ENCODE data around the gene UCN2.

Gene UCN2

GRCh38 chr3:48591886-48592518, 28.4 kb upstream of the UCN2 start:
- no peak for DNase-seq (ENCODE audit: extremely low spot score, insufficient read length, low read depth)
- FAIRE-seq = no peak

DNA sequence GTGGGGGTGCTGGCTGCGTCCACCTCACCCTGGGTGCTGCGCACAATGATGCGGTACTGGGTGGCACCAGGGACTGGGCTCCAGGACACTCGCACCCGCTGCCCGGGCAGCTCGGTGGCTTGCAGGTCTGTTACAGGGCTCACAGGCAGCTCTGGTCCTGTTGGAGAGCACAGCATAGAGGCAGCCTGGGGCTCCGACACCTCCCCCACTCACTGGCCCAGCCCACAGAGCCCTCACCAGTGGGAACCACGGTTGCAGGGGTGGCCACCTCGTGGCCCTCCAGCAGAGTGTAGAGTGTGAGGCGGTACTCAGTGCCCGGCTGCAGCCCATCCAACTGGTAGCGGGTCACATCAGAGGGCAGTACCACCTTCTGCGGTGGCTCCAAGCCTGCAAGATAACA, 27.9 kb upstream of the UCN2 start:
- DNase-seq (ENCODE audit: extremely low spot score, insufficient read length, low read depth) (no peak), FAIRE-seq (no peak)

DNA sequence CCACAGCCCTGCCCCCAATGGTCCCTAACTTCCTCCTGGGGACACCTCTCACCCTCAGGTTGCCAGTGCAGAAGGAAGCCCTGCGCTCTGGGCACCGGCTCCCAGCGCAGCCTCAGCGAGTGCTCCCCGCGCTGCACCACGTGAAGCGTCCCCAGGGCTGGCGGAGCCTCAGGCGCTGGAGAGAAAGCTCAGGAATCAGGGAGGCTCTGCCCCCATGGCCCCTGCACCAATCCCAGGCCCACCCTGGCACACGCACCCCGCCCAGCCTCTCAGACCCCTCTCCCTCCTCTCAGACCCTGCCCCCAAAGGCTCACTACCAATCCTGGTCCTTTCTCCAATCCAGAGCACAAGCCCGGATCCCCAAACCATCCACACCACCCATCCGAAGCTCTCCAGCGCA, 24.6 kb upstream of the UCN2 start:
- DNase-seq (ENCODE audit: extremely low spot score, insufficient read length, low read depth) (no peak), FAIRE-seq (no peak)

DNA sequence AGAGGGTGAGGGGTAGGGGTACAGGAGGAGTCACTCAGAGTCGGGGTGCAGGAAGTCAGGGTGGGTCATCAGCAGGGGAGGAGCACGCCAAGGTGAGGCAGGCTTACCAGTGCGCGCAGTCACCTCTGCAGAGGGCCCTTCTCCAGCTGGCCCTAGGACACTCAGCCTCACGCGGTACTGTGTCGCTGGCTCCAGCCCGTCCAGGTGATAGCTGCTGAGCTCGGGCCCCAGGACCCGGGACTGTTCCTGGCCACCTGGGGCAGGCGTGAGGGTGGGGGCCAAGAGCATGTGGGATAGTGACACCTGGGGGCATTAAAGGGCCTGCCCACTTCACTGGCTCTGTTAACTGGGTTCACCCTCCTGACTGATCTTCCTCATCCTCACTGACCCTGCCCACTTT, 24.1 kb upstream of the UCN2 start:
- FAIRE-seq (no peak), DNase-seq (ENCODE audit: extremely low spot score, insufficient read length, low read depth) (no peak)

DNA sequence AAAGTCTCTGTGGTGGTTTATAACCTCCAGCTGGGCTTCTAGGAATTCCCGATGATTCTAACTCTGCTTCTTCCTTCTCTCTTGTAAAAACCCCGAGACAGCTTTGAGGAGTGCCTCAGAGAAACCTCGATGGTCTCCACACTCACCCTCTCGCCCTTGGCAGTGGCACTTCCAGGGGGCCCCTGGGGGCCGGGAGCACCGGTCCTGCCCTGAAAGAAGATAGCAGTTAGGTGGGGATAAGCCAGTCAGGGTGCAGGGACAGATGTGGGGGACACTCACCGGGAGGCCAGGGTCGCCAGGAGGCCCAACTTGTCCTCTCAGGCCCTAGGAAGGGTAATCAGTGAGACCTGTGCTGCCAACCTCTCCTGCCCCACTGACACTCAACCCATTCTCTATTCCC, 21.8 kb upstream of the UCN2 start:
- FAIRE-seq (no peak), DNase-seq (ENCODE audit: extremely low spot score, insufficient read length, low read depth) (no peak)

DNA sequence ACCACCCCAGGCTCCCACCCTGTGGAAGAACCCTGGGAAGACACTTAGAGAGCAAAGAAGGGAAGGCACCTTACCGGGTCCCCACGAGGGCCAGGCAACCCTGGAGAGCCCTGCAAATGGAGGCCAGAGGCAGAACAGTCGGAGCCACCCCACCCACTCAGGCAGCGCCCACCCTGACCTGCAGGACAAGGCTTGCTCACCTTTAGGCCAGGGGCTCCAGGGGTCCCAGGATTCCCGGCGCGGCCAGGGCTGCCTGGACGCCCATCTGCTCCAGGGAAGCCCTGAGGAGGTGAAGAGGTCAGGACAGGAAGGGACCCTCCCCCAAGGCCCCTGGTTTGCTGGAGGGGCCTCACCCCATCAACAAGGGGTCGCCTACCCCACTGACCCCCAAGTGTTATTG, 21.3 kb upstream of the UCN2 start:
- FAIRE-seq (no peak), DNase-seq (ENCODE audit: extremely low spot score, insufficient read length, low read depth) (no peak)

DNA sequence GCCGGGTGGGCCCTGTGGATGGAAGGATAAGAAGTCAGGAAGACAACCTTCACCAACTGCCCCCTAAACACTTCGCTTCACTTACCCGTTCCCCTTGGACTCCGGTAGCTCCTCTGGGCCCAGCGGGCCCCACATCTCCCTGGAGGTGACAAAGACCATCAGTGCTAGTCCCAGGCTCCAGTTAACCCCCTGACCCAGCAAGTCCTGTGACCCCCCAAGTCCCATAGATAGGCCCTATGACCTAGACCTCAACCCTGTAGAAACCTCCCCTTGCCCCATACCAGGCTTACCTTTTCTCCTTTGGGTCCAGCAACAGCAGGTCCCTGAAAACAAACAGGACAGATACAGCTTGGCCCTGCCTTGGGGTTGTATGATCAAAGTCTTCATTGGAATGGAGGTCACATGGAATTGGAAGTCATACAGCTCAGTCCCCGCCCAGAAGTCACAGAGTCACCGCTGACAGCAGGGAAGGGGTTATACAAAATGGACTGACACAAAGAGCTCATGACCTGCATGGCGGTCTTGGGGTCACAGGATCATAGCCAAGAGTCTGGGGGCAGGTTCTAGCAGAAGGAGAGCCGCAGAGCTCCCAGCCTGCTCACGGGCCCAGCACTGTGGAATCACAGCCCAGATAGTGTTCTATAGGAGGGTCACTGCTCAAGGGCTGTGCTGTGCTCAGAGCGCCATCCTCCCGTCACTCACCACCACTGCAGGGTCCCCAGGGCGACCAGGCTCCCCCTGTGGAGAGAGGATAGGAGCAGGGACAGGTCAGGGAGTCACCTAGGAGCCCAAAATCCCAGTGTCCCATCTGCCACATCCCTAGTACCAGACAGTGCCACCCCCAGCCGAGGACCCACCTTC, 18.3 kb upstream of the UCN2 start:
- FAIRE-seq (no peak), DNase-seq (ENCODE audit: extremely low spot score, insufficient read length, low read depth) (no peak)

- FAIRE-seq (no peak), DNase-seq (ENCODE audit: extremely low spot score, insufficient read length, low read depth) (no peak)
These were observed 13.1 kb upstream of the UCN2 start for GRCh38 chr3:48576647-48577046.

DNA sequence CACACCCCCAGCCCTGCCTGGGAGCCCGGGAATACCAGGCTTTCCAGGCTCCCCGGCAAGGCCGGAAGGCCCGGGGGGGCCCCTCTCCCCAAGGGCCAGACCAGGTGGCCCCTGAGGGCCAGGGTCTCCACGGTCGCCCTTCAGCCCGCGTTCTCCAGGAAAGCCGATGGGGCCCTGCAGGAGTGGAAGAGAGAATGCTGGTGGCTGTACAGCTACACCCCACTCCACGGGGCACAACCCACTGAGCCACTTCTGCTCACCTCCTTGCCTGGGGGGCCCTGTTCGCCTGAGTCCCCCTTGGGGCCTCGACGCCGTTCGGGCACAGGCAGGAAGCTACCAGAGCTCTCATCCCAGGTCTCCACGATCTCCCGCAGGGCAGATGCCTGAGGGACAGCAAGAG, 11.8 kb upstream of the UCN2 start:
- FAIRE-seq (no peak), DNase-seq (ENCODE audit: extremely low spot score, insufficient read length, low read depth) (no peak)

GRCh38 chr3:48573973-48574585, 10.5 kb upstream of the UCN2 start:
- FAIRE-seq (no peak), DNase-seq (ENCODE audit: extremely low spot score, insufficient read length, low read depth) (no peak)

DNA sequence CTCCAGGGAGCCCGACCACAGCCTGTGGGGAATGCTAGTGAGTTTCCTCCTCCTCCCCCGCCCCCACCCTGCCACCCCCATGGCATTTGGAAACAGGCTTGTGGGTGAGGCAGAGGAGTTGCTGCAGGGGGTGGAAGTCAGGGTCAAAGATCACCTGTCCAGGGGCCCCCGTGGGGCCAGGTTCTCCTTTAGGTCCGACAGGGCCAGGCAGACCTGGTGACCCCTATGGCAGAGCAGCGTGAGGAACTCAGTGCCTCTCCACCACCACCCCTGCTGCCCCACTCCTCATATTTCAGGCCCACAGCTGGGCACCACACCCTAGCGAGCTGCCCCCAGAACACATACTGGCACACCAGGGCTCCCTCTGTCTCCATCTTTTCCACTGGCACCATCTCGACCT, 8.9 kb upstream of the UCN2 start:
- no peak for DNase-seq (ENCODE audit: extremely low spot score, insufficient read length, low read depth)
- no peak for FAIRE-seq

GRCh38 chr3:48571938-48572337, 8.4 kb upstream of the UCN2 start:
- no peak for DNase-seq (ENCODE audit: extremely low spot score, insufficient read length, low read depth)
- no peak for FAIRE-seq

DNA sequence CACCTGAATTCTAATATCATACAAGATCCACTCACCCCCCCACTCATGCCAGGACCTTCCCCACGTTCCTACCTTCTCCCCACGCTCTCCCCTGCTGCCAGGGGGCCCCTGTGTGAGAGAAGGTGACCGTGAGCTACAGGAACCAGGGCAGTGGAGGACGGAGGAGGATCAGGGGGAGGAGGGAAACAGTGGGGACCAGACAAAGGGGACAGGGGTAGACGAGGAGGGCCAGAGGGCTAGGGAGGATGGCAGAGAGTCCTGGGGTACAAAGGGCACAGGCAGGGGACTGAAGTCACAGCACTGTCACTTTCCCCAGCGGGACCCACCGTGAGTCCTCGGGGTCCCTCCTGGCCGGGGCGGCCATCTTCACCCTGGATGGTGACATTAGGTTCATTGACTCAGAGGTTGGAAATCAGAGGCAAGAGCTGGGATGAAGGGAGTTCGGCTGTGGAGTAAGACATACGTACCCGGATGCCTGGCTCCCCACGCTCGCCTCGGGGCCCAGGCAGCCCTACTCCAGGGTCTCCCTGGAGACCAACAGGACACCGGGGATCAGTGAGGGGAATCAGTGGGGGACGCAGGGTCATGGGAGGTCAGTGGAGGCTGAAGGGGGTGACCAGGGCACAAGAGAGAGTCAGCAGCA, 6.3 kb upstream of the UCN2 start:
- DNase-seq (ENCODE audit: extremely low spot score, insufficient read length, low read depth) (no peak), FAIRE-seq (no peak)

DNA sequence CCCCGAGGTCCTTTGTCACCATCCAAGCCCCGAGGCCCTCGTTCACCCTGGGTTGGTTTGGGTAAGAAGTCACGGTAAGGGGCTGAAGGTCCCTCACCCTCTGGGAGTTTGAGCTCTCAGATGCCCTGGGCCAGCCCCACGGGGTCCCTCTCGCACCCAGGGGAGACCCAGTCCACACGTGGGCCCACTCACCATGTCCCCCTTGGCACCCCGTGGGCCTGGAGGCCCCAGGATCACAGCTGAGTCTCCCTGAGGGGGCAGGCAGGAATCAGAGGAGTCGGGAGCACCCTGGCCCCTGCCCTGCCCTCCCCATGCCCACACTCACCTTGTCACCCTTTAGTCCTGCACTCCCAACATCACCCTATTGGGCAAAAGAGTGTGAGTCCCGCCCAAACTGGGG, 5.8 kb upstream of the UCN2 start:
- FAIRE-seq = no peak

GRCh38 chr3:48568476-48568875, 4.9 kb upstream of the UCN2 start:
- FAIRE-seq (no peak), DNase-seq (ENCODE audit: extremely low spot score, insufficient read length, low read depth) (no peak)

More for the DNA sequence above, 5.8 kb upstream of the UCN2 start:
- no peak for DNase-seq (ENCODE audit: extremely low spot score, insufficient read length, low read depth)

DNA sequence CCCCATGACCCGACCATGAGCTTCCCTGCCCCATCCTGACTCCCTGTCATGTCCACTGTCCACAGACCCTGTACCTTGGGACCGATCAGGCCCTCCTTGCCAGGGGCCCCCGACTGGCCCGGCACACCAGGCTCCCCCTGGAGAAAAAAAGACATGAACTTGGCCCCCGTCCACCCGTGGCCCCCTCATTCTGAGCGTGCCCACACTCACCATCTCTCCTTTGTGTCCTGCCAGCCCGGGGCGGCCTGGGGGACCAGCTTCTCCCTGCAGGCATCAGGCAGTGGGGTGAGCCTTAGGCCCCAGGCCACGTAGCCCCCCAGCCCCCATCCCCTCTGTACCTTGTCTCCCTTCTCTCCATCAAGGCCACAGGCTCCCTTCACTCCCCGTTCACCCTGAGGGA, 3.9 kb upstream of the UCN2 start:
- FAIRE-seq (no peak), DNase-seq (ENCODE audit: extremely low spot score, insufficient read length, low read depth) (no peak)

- no peak for FAIRE-seq
- DNase-seq (ENCODE audit: extremely low spot score, insufficient read length, low read depth) = no peak
These were observed 3.5 kb upstream of the UCN2 start for GRCh38 chr3:48567090-48567489.

GRCh38 chr3:48566401-48566760, 2.8 kb upstream of the UCN2 start:
- DNase-seq (ENCODE audit: extremely low spot score, insufficient read length, low read depth) (no peak), FAIRE-seq (no peak)

DNA sequence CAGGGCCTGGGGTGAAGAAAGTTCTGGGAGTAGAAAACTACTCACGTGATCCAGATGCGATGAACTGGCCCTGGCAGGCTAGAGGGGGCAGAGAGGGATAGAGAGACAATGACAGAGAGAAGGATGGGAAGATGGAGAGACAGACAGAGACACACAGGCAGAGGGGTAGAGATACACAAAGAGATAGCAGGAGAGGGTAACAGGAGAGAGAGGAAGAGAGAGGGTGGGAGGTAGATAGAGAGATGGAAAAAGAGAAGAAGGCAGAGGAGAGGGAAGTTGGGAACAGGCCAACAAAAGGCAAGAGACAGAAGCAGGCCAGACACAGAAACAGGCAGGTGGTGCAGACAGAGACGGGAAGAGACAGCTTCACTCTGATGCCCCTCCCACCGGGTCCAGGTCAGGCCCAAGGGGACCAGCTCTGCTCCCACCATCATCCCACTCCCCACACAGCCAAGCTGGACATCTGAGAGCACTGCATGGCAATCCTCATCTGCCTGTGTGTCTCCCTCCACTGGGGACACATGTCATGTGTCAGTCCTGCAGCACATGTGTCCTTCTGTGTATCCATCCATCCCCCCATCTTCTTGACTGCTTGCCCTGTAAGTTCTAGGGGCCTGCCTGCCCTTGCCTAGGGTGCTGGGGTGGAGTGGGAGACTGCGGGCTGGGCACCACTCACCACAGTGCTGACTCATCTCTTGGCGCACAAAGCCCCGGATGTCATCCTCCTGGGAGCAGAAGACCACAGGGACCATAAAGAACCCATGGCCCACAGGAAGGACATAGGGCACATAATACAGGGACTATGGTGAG, 2.2 kb upstream of the UCN2 start:
- DNase-seq (ENCODE audit: extremely low spot score, insufficient read length, low read depth) (no peak), FAIRE-seq (no peak)

GRCh38 chr3:48565186-48565585, 1.6 kb upstream of the UCN2 start:
- no peak for FAIRE-seq

More at GRCh38 chr3:48565186-48565585, 1.6 kb upstream of the UCN2 start:
- DNase-seq (ENCODE audit: extremely low spot score, insufficient read length, low read depth) = no peak
